Ectodermal cell (in vitro differentiated cells): ENCODE results near the gene HDGFL2. TPM values are rescaled to one million over a fixed set of nuclear protein-coding genes. Genes with fewer than 3 reads are reported as not detected.

Experiments
- H3K27ac ChIP-seq: 2 replicates; pipeline ENCODE4 v1.7.0; 2013; ENCODE audit warnings: mild to moderate bottlenecking, low read depth, low read length; ENCODE audit not compliant: insufficient read depth, poor library complexity, severe bottlenecking
- H3K27me3 ChIP-seq: 2 replicates; pipeline ENCODE4 v1.7.0; 2013; ENCODE audit warnings: mild to moderate bottlenecking, low read length; ENCODE audit not compliant: insufficient read depth, control insufficient read depth, poor library complexity, severe bottlenecking
- H3K36me3 ChIP-seq: one replicate; pipeline ENCODE4 v1.7.0; 2013; ENCODE audit warnings: low read length; ENCODE audit not compliant: control insufficient read depth, insufficient read depth
- H3K4me1 ChIP-seq: one replicate; pipeline ENCODE4 v1.7.0; 2013; ENCODE audit warnings: low read length; ENCODE audit not compliant: control insufficient read depth, insufficient read depth
- H3K4me3 ChIP-seq: 2 replicates; pipeline ENCODE4 v1.7.0; 2013; ENCODE audit warnings: low read depth, low read length, control low read depth; ENCODE audit not compliant: insufficient read depth
- H3K9me3 ChIP-seq: 2 replicates; pipeline ENCODE4 v1.7.0; 2013; ENCODE audit warnings: mild to moderate bottlenecking, low read length, moderate library complexity; ENCODE audit not compliant: control insufficient read depth
- WGBS, 2 experiments: methylation state at CpG; one replicate each; pipeline ENCODE4 v1.1.7; 2013; ENCODE audit warnings: missing lambda C conversion rate in 2 of 2; 5-methylcytosine and 5-hydroxymethylcytosine counted together
- polyA plus RNA-seq, 4 experiments: library from polyadenylated mRNA; stranded (reverse); fragments of 50-300 nt; gene quantifications; one replicate each; pipeline ENCODE4 v1.2.3, GENCODE V29; 2013

HDGFL2 gene
- 143 TPM for polyA plus RNA-seq (2013, experiment 1 of 4)
- polyA plus RNA-seq (2013, experiment 2 of 4): 135 TPM
- 108 TPM for polyA plus RNA-seq (2013, experiment 3 of 4)
- polyA plus RNA-seq (2013, experiment 4 of 4): 110 TPM

- 0 to 1% methylated on average over 65 to 71 of the region's 71 CpGs for WGBS, 2 experiments
- Histone ChIP-seq H3K27me3 (no peaks in the 10 kb centered on the region), H3K36me3 (peaks cover 10% of the 10 kb centered on the region), H3K9me3 (no peaks in the 10 kb centered on the region), H3K27ac (no peak within 1 kb of the TSS), H3K4me3 (peak within 1 kb of the TSS; percentile 77), H3K4me1 (peaks cover 12% of the 10 kb centered on the region)
Observed at GRCh38 chr19:4472174-4472974, at the start of gene HDGFL2. TSS of gene HDGFL2 (plus strand) at chr19:4472297. CDS start at chr19:4472351, 54 bp downstream.

- no peaks in the 10 kb centered on the region for H3K9me3 ChIP-seq
- H3K27me3 ChIP-seq: no peaks in the 10 kb centered on the region
- WGBS, 2 experiments: 96 to 97% methylated on average over 16 of the region's 16 CpGs
- H3K27ac ChIP-seq: no peak overlapping the region
- no peaks in the 10 kb centered on the region for H3K4me1 ChIP-seq
- peaks cover 43% of the 10 kb centered on the region for H3K36me3 ChIP-seq
- H3K4me3 ChIP-seq: no peak overlapping the region
Observed at GRCh38 chr19:4423416-4424126, 48.5 kb upstream of the HDGFL2 start.

- no peak overlapping the region for H3K27ac ChIP-seq
- H3K27me3 ChIP-seq: no peaks in the 10 kb centered on the region
- 96 to 97% methylated on average over 6 of the region's 6 CpGs for WGBS, 2 experiments
- H3K9me3 ChIP-seq: no peaks in the 10 kb centered on the region
- no peak overlapping the region for H3K4me3 ChIP-seq
- peaks cover 62% of the 10 kb centered on the region for H3K36me3 ChIP-seq
- H3K4me1 ChIP-seq: no peaks in the 10 kb centered on the region
Observed at GRCh38 chr19:4425537-4425936, 46.6 kb upstream of the HDGFL2 start.

- H3K9me3 ChIP-seq: no peaks in the 10 kb centered on the region
- H3K36me3 ChIP-seq: peaks cover 74% of the 10 kb centered on the region
Observed at GRCh38 chr19:4428326-4428975, 43.6 kb upstream of the HDGFL2 start.

GRCh38 chr19:4429256-4429655 is 42.8 kb upstream of the HDGFL2 start:
- Histone ChIP-seq H3K27me3 (no peaks in the 10 kb centered on the region), H3K36me3 (peaks cover 74% of the 10 kb centered on the region), H3K4me1 (no peaks in the 10 kb centered on the region), H3K4me3 (no peak overlapping the region), H3K27ac (no peak overlapping the region), H3K9me3 (no peaks in the 10 kb centered on the region)
- 95 to 96% methylated on average over 16 of the region's 16 CpGs for WGBS, 2 experiments

More at GRCh38 chr19:4428326-4428975, 43.6 kb upstream of the HDGFL2 start:
- 95 to 96% methylated on average over 20 of the region's 20 CpGs for WGBS, 2 experiments
- Histone ChIP-seq H3K27ac (no peak overlapping the region), H3K4me1 (no peaks in the 10 kb centered on the region), H3K27me3 (no peaks in the 10 kb centered on the region), H3K4me3 (no peak overlapping the region)

- Histone ChIP-seq H3K4me1 (no peaks in the 10 kb centered on the region), H3K9me3 (no peaks in the 10 kb centered on the region), H3K27ac (no peak overlapping the region), H3K4me3 (no peak overlapping the region), H3K36me3 (peaks cover 75% of the 10 kb centered on the region), H3K27me3 (no peaks in the 10 kb centered on the region)
- 95 to 96% methylated on average over 12 of the region's 12 CpGs for WGBS, 2 experiments
Observed at GRCh38 chr19:4429771-4430171, 42.3 kb upstream of the HDGFL2 start.

GRCh38 chr19:4430760-4431159 is 41.3 kb upstream of the HDGFL2 start:
- WGBS, 2 experiments: 95 to 97% methylated on average over 12 of the region's 12 CpGs
- H3K4me3 ChIP-seq: no peak overlapping the region
- peaks cover 74% of the 10 kb centered on the region for H3K36me3 ChIP-seq
- no peaks in the 10 kb centered on the region for H3K9me3 ChIP-seq
- H3K27me3 ChIP-seq: no peaks in the 10 kb centered on the region
- no peak overlapping the region for H3K27ac ChIP-seq
- H3K4me1 ChIP-seq: no peaks in the 10 kb centered on the region

GRCh38 chr19:4431296-4431695 is 40.8 kb upstream of the HDGFL2 start:
- H3K27ac ChIP-seq: no peak overlapping the region
- WGBS, 2 experiments: 95 to 96% methylated on average over 9 of the region's 9 CpGs
- no peaks in the 10 kb centered on the region for H3K9me3 ChIP-seq
- H3K36me3 ChIP-seq: peaks cover 77% of the 10 kb centered on the region
- no peaks in the 10 kb centered on the region for H3K27me3 ChIP-seq
- H3K4me1 ChIP-seq: no peaks in the 10 kb centered on the region
- no peak overlapping the region for H3K4me3 ChIP-seq

- Histone ChIP-seq H3K4me1 (no peaks in the 10 kb centered on the region), H3K4me3 (no peak overlapping the region), H3K27ac (no peak overlapping the region), H3K27me3 (no peaks in the 10 kb centered on the region), H3K9me3 (no peaks in the 10 kb centered on the region), H3K36me3 (peaks cover 83% of the 10 kb centered on the region)
- WGBS, 2 experiments: 92 to 93% methylated on average over 26 of the region's 26 CpGs
Observed at GRCh38 chr19:4431808-4432674, 40.1 kb upstream of the HDGFL2 start.
